NCI-H69 (cell line): ENCODE measurements around the gene STOML1.
A peak's percentile ranks its signal among the peaks of the same experiment; 100 is the strongest.
"Not testable (repeated sequence)": the region's sequence is repeated elsewhere in the genome, so short reads cannot be mapped to it uniquely, and the experiment has no call there.

ENCODE experiments used
- DNase-seq: peaks from one replicate; lab custom pipeline; 2025; lab: John Stamatoyannopoulos, UW

STOML1 gene

GRCh38 chr15:73960472-73961070 is 31.5 kb downstream of the STOML1 start:
- not testable (repeated sequence) for DNase-seq

- DNase-seq, result no peak
Measured at GRCh38 chr15:73959801-73960200, 32.3 kb downstream of the STOML1 start.

- peak; percentile 48 for DNase-seq
Measured at GRCh38 chr15:73959012-73959581, 33.0 kb downstream of the STOML1 start.

- DNase-seq, result no peak
Measured at GRCh38 chr15:73957785-73958184, 34.3 kb downstream of the STOML1 start.

GRCh38 chr15:73957276-73957675 is 34.8 kb downstream of the STOML1 start:
- DNase-seq, result no peak

- DNase-seq, result no peak
Measured at GRCh38 chr15:73956743-73957135, 35.4 kb downstream of the STOML1 start.

- no peak for DNase-seq
Measured at GRCh38 chr15:73955861-73956742, 36.0 kb downstream of the STOML1 start.

GRCh38 chr15:73955326-73955725 is 36.8 kb downstream of the STOML1 start:
- no peak for DNase-seq

- DNase-seq, result no peak
Measured at GRCh38 chr15:73954188-73955145, 37.6 kb downstream of the STOML1 start.

- no peak for DNase-seq
Measured at GRCh38 chr15:73952913-73953750, 39.0 kb downstream of the STOML1 start.

GRCh38 chr15:73952171-73952912 is 39.8 kb downstream of the STOML1 start:
- no peak for DNase-seq

GRCh38 chr15:73951601-73952000 is 40.5 kb downstream of the STOML1 start:
- no peak for DNase-seq

- DNase-seq, result peak; percentile 82
Measured at GRCh38 chr15:73950831-73951561, 41.1 kb downstream of the STOML1 start.

- DNase-seq, result no peak
Measured at GRCh38 chr15:73950479-73950830, 41.6 kb downstream of the STOML1 start.

- DNase-seq, result no peak
Measured at GRCh38 chr15:73949496-73949895, 42.6 kb downstream of the STOML1 start.

GRCh38 chr15:73948982-73949381 is 43.1 kb downstream of the STOML1 start:
- DNase-seq, result no peak

- no peak for DNase-seq
Measured at GRCh38 chr15:73948396-73948795, 43.7 kb downstream of the STOML1 start.

GRCh38 chr15:73947651-73948050 is 44.4 kb downstream of the STOML1 start:
- no peak for DNase-seq

- DNase-seq, result no peak
Measured at GRCh38 chr15:73946795-73947370, 45.2 kb downstream of the STOML1 start.
